Mucosa of descending colon (tissue), 3 donors: ENCODE data around the gene PDCD1. TPM values are rescaled to one million over a fixed set of nuclear protein-coding genes. Genes with fewer than 3 reads are reported as not detected.
A peak's percentile ranks its signal among the peaks of the same experiment; 100 is the strongest.
"Not testable (repeated sequence)": the region's sequence is repeated elsewhere in the genome, so short reads cannot be mapped to it uniquely, and the experiment has no call there.

ENCODE experiments used
- ATAC-seq: fragments of 200-7000 bp; cut with Tn5 transposase; one replicate; pipeline ENCODE4 v1.9.1; 2020; ENCODE audit warnings: mild to moderate bottlenecking, moderate library complexity
- DNase-seq, 3 donors: peaks; one replicate each; pipeline ENCODE4 v3.0.0-alpha.2; 2020
- H3K36me3 ChIP-seq: fragments of 200-600 bp; one replicate; pipeline ENCODE4 v1.8.0; 2021; ENCODE audit warnings: low read depth, mild to moderate bottlenecking
- H3K4me1 ChIP-seq: fragments of 200-600 bp; one replicate; pipeline ENCODE4 v1.8.0; 2021; ENCODE audit warnings: low read depth, mild to moderate bottlenecking
- H3K4me3 ChIP-seq: fragments of 200-600 bp; one replicate; pipeline ENCODE4 v1.8.0; 2021; ENCODE audit warnings: mild to moderate bottlenecking
- H3K9me3 ChIP-seq: fragments of 200-600 bp; one replicate; pipeline ENCODE4 v1.8.0; 2021; ENCODE audit warnings: mild to moderate bottlenecking
- intact Hi-C, 2 donors: fragments of 100-400 bp; cut with DNase I in 1 of 2; cut with micrococcal nuclease in 1 of 2; formaldehyde crosslinking; loops; one replicate each; pipeline versions ENCODE4 v1.11.0 to v1.11.1; 2022; cut with DNase I, micrococcal nuclease
- total RNA-seq, 3 donors: library from RNA; stranded (reverse); fragmentation: NEBNext Ultra II Directional in 2 of 3; extraction: Animal tissue kit (Norgen Biotek cat#: 25700) in 2 of 3; gene quantifications; one replicate each; pipeline versions ENCODE4 v1.2.1 to v1.2.4, GENCODE V29; 2021 to 2023
- TF ChIP-seq, protein P1 (sequence below): fragments of 200-600 bp; IDR thresholded peaks from one replicate; pipeline ENCODE4 v1.8.0; 2022; ENCODE audit warnings: antibody characterized with exemption, mild to moderate bottlenecking
- donor health status: DM: no; HTN: no; CAD: no; lungs with moderate emphysema.
- donor health status: DM: no; HTN: no; CAD: no.
- donor health status: DM: no; HTN: yes; CAD: no.

Gene PDCD1
- total RNA-seq, 3 donors from 2014 or later, result 0.13 to 0.70 TPM; not detected in 1

DNA sequence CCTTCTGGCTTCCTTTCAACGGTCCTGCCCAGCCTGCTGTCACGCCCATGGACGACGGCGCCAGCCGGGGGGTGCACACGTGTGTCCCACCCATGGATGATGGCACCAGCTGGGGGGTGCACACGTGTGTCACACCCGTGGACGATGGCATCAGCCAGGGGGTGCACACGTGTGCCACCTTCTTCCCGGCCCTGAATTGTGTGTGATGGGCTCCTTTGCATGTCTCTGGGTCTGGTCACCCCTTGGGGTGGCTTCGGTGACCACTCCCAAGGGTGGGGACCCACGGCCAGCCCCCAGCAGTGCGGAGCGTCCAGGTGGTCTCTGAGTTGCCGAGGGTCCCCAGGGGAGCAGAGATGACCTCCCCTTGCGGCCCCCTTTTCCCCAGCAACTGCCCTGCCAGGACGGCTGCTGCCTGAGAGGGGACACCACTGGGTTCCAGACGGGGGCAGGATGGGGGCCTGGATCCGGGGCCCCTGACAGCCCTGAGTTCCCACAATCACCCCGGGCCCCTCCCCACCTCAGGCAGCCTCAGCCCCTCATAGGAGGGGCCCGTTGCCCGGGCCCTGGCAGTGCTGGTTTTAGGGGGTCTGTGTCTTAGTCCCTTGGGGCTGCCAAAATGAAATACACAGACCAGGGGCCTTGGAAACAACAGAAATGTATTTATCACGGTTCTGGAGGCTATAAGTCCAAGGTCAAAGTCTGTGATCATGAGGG lies 40.3 kb downstream of the PDCD1 start:
- Histone ChIP-seq H3K9me3 (no peaks in the 10 kb centered on the region), H3K4me3 (no peak overlapping the region), H3K36me3 (no peaks in the 10 kb centered on the region), H3K4me1 (peaks cover 15% of the 10 kb centered on the region)
- ATAC-seq (peak; percentile 2), DNase-seq (peak in 2 of 3 donors; percentile 29 to 51)
- intact Hi-C loops, result no loop called here
- TF ChIP-seq, protein P1, sequence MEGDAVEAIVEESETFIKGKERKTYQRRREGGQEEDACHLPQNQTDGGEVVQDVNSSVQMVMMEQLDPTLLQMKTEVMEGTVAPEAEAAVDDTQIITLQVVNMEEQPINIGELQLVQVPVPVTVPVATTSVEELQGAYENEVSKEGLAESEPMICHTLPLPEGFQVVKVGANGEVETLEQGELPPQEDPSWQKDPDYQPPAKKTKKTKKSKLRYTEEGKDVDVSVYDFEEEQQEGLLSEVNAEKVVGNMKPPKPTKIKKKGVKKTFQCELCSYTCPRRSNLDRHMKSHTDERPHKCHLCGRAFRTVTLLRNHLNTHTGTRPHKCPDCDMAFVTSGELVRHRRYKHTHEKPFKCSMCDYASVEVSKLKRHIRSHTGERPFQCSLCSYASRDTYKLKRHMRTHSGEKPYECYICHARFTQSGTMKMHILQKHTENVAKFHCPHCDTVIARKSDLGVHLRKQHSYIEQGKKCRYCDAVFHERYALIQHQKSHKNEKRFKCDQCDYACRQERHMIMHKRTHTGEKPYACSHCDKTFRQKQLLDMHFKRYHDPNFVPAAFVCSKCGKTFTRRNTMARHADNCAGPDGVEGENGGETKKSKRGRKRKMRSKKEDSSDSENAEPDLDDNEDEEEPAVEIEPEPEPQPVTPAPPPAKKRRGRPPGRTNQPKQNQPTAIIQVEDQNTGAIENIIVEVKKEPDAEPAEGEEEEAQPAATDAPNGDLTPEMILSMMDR, result no peak

DNA sequence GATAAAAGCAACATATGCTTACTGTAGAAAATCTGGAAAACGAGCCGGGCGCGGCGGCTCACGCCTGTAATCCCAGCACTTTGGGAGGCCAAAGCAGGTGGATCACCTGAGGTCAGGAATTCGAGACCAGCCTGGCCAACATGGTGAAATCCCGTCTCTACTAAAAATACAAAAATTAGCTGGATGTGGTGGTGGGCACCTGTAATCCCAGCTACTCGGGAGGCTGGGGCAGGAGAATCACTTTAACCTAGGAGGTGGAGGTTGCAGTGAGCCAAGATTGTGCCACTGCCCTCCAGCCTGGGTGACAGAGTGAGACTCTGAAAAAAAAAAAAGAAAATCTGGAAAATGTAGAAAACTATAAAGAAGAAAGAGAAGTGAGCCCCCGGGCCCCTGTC lies 40.9 kb downstream of the PDCD1 start:
- intact Hi-C loops, ATAC-seq, H3K9me3 ChIP-seq, H3K36me3 ChIP-seq, H3K4me3 ChIP-seq: not testable (repeated sequence)
- H3K4me1 ChIP-seq, result peaks cover 15% of the 10 kb centered on the region
- DNase-seq, result peak in 1 of 3 donors; percentile 14

DNA sequence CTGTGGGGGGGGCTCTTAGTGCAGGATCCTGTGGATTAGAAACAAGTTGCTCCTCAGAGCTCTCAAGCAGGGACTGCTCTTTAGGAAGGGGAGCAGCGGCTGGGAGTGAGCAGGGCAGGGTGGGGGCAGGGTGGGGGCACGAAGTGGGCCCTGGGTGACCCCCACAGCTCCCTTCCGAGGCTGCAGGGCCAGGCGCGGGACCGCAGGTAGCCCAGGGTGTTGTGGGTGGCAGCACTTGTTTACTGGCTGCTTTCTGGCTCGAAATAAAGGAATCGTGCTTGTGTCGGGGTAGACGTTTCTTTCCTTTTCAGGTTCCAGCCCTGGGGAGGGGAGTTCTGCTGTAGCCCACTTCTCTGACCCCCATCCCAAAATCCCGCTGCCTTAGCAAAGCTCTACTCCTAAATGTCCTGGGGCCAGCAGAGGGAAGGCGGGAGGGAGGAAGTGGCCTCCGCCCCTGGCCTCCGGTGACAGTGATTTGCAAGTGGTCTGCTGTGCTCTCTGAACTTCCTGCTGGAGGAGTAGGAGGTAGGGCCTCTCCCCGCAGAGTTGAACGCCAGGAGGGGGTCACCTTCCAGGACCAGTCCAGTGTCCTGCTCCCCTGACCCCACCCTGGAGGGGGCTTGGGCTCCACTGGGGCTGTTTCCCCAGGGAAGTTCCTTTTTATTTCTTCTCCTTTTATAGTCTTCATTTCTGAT lies 41.4 kb downstream of the PDCD1 start:
- TF ChIP-seq, protein P1, result no peak
- intact Hi-C loops, result no loop called here
- DNase-seq (peak in 2 of 3 donors; percentile 31 to 56), ATAC-seq (peak; percentile 24)
- Histone ChIP-seq H3K4me3 (no peak overlapping the region), H3K36me3 (no peaks in the 10 kb centered on the region), H3K9me3 (no peaks in the 10 kb centered on the region), H3K4me1 (peaks cover 15% of the 10 kb centered on the region)

DNA sequence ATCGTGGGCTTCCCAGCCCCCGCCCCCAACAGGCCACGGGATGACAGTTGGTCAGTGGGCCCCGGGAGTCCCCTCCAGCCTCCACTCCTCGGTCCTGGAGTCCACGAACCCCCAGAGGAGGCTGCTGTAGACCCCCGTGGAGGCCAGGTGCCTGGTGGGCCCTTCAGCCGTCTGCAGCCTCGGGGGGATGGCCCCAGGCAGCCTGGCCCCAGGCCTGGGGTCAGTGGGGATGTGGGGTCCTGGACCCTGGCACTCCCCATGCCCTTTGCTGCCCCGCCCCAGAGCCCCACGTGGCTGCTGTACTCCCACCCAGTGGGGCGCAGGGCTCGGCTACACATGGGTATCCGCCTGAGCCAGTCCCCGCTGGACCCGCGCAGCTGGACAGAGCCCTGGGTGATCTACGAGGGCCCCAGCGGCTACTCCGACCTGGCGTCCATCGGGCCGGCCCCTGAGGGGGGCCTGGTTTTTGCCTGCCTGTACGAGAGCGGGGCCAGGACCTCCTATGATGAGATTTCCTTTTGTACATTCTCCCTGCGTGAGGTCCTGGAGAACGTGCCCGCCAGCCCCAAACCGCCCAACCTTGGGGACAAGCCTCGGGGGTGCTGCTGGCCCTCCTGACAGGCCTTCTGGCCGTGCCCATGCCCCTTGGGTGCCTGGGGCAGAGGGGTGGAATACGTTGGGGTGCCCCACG lies 42.1 kb downstream of the PDCD1 start:
- H3K36me3 ChIP-seq, result no peaks in the 10 kb centered on the region
- intact Hi-C loops, result no loop called here
- DNase-seq, result peak in 2 of 3 donors; percentile 11 to 32
- peaks cover 15% of the 10 kb centered on the region for H3K4me1 ChIP-seq
- no peak overlapping the region for H3K4me3 ChIP-seq
- ATAC-seq, result no peak
- TF ChIP-seq, protein P1, result no peak
- H3K9me3 ChIP-seq, result no peaks in the 10 kb centered on the region

DNA sequence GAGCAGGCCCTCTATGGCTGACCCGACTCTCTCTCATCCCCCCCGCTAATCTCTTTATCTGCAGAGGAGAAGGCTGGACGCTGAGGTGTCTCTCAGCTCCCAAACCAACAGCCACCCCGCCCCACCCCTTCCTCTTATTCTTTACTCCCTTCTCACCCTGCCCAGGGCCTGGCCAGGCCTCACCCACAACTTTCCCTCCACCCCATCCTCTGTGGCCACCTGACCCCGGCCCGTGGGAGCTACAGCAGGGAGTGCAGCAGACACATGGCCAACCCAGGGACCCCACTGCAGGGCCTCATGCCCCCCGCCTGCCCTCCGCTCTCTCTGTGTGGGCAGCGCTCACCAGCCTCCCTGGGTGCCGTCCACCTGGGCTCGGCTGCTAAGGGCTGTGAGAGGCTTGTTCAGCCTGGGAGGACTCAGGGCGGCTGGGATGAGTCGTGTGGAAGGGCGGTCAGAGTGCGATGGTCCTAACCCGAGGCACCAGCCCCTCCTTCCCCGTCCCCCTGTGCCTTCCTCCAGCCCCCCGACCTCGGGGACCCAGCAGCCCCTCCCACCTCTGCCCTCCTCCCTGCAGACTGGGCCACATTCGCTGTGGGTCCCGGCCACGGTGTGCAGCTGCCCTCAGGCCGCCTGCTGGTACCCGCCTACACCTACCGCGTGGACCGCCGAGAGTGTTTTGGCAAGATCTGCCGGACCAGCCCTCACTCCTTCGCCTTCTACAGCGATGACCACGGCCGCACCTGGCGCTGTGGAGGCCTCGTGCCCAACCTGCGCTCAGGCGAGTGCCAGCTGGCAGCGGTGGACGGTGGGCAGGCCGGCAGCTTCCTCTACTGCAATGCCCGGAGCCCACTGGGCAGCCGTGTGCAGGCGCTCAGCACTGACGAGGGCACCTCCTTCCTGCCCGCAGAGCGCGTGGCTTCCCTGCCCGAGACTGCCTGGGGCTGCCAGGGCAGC lies 42.9 kb downstream of the PDCD1 start:
- H3K4me1 ChIP-seq, result peaks cover 15% of the 10 kb centered on the region
- no peaks in the 10 kb centered on the region for H3K36me3 ChIP-seq
- intact Hi-C loops, result no loop called here
- ATAC-seq (no peak), DNase-seq (peak in 2 of 3 donors; percentile 4 to 37)
- H3K4me3 ChIP-seq, result no peak overlapping the region
- no peaks in the 10 kb centered on the region for H3K9me3 ChIP-seq
- TF ChIP-seq, protein P1, result no peak
